ENCODE measurements around the gene FOXM1.

The FOXM1 gene

DNA sequence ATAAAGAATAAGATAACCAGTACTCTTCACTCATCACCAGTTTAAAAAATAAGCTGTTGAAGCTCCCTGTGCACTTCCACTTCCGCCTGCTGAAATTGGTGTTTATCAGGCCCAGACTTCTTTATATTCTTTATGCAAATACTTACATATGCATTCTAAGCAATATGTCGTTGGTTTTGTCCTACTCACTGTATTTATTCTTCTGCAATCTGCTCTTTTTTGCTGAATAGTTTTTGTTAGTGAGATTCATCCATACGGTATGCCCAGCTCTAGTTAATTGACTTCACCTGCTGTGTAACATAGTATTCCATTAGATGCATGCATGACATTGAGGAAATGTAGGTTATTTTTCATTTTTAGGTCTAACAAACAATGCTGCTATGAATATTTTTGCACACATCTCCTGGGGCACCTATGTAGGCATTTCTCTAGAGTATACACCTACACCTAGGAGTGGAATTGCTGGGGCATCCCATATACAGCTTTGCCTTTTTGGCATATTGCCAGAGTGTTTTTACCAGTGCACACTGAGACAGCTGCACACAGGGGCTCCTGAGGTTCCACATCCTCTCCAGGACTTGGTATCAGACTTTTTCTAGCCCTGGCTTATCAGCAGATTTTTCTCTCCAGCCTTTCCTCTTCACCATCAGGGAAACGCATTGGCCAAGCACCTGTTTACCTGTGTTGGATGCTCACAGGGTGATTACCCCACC lies 41.1 kb downstream of the FOXM1 start:
- no peak for DNase-seq

DNA sequence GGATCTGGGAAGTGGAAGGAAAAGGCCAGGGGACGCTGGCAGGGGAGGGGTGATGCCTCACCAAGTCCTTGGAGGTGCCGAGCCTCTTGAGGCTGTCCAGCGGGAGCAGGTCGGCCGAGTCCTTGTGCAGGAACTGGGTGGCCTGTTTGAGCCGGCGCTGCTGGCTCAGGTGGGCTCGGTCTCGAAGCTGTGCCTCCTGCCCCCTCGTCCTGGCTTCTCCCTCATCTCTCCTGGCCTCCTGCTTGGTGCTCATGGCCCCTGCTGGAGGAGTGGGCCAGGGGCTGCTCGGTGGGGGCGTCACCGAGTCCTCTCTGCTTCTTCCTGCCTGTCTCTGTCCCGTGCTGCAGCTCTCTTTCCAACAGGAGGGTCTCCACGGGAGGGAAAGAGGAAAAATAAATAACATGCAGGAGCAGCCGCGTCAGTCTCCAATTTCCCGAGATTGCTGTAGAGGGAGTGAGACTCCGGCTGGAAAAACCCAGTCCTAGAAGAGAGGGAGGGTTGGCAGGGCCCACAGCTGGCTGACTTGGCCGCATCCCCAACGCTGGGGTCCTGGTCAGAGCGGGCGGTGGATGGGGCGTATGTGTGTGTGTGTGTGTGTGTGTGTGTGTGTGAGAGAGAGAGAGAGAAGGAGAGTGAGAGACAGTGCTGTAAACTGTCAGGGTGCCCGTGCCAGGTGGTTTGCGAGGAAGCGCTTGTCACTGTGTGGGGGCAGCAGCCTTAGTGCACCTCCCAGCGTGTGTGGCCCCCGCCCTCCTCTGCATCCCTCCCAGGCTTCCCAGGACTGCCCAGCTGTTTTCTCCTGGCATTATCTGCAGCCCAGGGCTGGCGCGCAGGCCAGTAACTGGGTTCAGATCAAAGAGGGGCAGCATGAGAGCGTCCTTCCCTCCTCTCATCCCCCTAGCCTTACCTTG lies 42.1 kb downstream of the FOXM1 start, which contains the start of gene NRIP2:
Gene NRIP2, minus strand, starts transcription at position 455 of the 911 bp plus-strand sequence. Its CDS starts 52 bp downstream, at position 403.
- DNase-seq: peak; percentile 23

DNA sequence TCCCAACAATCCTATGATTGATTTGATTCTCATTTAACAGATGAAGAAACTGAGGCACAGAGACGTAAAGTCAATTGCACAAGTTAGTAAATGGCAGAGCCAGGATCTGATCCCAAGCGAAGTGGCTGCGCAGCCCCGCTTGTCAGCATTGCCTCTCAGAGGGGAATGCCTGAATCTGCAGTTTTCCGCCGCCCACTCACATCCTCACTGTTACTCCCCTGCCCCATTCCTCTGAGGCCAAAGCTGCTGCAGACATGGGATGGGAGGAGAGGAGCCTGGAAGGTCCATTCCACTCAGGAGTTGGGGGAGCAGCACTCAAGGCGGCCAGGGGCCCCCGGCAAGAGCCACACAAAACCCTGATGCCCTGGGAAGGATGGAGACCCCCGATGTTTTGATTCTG lies 43.2 kb downstream of the FOXM1 start:
- no peak for DNase-seq

DNA sequence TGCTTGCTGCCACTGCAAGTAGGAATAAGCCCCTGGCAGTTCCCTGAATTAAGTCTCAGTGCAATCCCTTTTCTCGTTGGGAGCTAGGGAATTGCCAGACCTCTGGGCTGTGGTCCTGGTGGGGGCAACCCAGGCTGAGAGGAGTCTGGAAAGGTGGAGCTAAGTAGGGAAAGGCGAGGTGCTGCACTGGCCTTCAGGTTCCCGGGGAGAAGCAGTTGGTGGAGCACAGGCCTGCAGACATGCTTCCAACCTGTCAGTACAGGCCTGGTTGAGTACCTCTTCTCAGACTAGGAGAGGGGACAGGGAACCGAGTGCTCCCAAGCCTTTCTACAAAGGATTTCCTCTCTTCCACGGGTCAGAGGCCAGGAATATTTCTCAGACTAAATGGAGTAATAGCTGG lies 43.6 kb downstream of the FOXM1 start:
- no peak for DNase-seq

DNA sequence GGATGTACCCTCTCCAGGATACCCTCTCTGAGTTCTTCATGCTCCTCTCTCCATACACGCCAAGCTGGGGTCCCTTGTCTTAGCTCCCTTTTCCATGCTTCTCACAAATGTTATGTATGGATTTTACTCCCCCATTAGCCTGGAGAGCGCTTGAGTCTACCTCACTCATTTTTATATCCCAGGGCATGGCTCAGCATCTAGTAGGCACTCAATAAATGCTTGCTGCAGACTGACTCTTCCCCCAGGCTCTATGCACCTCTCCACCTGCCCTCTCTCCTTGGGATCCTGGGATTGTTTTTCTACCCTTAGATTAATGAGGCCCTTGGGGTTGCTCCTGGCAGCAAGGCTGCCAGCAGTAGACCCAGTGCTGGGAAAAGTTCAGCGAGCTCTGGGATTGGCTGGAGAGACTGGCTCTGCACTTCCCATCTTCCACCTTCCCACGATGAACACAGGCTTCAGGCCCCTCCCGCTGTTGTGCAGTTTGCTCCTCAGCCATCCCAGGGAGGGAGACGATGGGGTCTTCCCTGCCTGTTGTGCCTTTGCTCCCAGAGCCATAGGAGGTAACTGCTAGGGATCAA lies 44.3 kb downstream of the FOXM1 start:
- no peak for DNase-seq

DNA sequence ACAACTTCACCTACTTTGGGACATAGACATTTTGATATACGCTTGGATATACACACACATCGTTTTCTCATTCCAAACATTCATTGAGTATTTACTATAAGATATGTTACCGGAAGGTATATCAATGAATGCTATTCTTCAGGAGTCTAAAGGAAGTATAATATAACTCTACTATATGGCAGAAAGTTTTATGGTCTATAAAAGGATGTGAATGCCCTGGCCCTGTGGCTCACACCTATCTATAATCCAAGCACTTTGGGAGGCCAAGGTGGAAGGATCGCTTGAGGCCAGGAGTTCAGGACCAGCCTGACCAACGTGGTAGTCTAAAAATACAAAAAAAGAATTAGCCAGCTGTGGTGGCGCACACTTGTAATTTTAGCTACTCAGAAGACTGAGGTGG lies 47.7 kb downstream of the FOXM1 start:
- DNase-seq: no peak

DNA sequence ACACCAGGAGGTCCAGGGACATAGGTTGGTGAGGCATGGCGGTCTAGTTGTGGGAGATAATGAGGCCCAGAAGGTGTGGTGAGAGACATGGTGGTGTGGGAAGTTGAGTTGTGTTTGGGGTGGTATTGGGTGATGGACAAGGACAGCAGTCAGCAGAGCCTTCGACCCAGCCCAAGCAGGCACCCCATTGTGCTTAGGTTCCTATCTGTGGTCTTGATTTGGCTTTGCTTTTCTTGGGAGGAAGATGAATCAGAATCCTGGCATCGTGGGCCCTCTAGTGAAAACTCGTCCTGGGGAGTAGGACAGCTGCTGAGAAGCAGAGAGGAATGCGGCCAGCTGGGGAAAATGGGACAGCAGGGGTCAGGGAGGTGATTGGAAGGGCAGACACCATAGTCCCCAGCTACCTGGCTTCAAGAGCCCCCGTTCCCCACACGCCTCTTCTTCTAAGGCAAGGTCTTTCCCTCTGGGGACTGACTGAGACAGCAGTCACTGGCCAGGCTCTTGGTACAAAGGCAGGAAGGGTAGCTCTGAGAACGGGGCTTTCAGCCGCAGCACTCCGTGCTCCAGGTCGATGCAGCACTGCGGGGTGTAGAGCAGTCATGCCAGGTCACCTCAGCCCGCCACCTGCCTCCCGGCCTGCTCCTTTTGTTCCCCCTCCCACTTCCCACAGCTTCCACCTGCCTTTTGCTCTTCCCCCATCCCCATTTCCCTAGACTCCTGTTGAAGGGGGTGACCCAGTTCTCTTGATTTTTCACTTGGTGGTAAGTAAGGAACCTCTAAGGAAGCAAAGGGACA lies 50.1 kb downstream of the FOXM1 start:
- no peak for DNase-seq

DNA sequence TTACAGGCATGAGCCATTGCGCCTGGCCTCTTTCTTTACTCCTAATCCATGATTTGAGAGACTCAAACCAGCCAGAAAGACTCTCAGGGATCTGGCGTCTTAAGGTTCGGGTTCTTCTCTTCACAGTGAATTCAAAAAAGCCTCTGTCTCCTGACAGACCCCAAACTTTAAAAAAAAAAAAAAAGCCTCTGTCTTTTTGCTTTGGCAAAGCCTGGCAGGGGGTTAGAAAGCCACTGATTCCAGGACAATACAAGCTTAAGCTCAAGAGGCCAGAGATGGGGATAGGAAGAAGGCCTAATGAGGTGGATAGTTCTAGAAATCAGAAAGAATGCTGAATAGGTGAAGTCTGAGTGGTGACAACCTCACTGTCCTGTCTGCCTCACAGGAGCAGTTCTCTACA lies 50.9 kb downstream of the FOXM1 start:
- no peak for DNase-seq

DNA sequence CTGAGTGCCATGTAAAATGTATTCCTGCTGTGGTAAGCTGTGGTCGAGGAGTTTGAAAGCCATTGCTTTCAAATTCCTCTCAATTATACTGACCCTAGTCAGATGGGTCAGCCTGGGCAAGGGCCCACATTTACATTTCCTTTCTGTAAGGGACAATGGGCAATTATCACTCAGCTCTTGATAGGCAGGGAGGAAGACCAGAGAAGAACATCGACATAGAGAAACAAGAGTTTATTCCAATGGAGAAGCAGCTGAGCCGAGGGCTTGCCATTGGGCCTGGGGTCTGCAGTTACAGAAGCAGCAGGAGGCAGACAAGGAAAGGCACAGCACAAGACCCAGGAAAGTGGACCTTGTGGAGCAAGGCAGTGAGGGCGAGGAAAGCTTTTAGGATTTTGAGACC lies 51.8 kb downstream of the FOXM1 start:
- DNase-seq: no peak

DNA sequence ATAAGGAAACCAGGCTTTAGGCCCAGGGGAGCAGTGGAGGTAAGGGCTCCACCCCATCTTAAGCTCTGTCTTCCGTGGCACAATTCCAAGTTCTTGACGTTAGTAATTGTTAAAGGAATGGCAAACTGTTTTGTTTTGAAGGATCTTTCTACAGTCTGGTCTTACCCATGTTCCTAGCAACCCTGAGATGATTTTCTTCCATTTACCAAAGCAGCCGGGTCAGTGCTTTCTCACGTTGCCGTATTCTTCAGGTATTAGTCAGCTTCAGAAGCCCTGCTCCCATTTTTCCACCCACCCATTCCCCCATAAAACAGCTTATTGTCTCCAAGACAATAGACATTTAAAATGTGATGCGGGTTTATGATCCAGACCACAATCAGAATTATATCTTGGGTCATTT lies 52.4 kb downstream of the FOXM1 start:
- no peak for DNase-seq

DNA sequence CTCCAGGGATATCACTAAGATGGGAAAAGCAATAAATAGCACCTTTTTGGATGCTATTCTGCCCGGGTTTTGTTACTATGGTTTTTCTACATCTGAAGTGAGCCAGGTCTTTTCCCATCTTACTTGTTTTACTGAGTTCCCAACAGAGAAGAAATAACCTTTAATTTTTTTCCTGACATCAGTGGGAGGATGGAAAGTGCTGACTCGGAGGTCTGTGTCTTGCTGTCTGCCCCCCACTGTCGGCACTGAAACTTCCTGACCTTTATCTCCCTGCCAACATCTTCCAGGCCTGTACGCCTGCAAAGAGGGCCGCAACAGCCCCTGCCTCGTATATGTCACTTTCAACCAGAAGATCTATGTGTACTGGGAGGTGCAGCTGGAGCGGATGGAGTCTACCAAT lies 53.5 kb downstream of the FOXM1 start:
- no peak for DNase-seq

DNA sequence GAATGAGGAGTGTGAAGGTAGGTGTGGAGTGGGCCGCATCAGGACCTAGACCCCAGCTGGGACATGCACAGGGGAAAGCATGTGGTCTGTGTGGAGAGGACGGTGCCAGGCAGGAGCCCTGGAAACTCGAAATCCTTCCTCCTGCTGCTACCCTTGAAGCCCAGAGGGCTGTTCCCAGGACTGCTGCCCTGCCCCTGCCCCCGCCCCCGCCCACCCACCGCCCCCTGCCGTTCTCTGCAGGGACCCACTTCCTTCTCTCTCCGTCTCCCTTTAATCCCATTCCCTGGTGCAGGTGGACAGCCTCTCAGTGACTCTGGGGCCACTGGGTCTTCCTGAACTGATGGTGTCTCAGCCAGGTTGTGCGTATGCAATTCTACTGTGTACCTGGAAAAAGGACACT lies 56.5 kb downstream of the FOXM1 start:
- DNase-seq: no peak

DNA sequence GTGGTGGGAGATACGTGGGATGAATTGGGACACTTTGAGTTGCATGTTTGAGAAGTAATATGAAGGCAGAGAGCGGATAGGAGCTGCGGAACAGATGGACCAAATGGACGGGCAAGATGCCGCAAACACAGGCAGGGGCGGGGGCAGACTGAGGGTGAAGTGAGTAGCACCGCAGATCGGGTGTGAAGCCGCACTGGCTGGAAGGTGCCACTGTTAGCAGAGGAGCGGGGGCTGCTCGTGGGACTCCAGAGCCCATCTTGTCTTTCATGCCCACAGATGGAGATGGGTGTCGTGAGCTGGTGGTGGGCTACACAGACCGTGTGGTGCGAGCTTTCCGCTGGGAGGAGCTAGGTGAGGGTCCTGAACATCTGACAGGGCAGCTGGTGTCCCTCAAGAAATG lies 57.2 kb downstream of the FOXM1 start:
- DNase-seq: no peak

DNA sequence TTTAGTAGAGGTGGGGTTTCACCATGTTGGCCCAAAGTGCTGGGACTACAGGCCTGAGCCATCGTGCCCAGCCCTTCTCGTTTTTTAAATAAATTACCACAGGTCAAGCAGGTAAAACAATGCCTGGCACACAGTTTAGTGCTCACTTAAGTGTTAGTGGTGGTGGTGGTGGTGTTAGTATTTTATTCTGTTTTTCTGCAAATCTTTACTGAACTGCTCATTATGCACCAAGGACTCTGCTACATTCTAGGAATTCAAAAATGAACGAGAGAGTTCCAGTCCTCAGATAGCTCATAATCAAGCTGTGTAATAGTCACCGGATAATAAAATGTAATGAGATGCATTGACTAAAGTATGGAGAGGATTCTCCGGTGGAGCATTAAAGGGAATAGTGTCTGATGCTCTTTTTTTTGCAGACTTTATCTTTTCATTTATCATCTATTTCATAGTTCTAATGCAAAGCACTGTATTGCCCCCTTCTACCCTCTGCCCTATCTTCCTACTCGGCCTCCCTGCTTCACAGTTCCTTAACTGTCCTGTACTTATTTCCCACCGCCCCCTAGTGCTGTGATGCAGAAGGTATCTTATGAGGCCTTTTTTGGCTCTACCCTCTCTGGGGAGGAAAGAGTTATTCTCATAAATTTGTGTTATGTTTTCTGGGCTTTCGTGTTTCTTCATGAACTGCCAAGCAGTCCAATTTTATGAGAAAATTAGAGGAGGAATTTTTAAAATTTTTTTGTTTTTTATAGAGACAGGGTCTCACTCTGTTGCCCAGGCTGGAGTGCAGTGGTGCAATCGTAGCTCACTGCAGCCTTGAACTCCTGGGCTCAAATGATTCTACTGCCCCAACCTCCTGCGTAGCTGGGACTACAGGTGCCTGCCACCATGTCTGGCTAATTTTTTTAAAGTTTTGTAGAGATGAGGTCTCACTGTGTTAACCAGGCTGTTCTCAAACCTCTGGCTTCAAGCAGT lies 63.5 kb downstream of the FOXM1 start:
- peak; percentile 54 for DNase-seq

DNA sequence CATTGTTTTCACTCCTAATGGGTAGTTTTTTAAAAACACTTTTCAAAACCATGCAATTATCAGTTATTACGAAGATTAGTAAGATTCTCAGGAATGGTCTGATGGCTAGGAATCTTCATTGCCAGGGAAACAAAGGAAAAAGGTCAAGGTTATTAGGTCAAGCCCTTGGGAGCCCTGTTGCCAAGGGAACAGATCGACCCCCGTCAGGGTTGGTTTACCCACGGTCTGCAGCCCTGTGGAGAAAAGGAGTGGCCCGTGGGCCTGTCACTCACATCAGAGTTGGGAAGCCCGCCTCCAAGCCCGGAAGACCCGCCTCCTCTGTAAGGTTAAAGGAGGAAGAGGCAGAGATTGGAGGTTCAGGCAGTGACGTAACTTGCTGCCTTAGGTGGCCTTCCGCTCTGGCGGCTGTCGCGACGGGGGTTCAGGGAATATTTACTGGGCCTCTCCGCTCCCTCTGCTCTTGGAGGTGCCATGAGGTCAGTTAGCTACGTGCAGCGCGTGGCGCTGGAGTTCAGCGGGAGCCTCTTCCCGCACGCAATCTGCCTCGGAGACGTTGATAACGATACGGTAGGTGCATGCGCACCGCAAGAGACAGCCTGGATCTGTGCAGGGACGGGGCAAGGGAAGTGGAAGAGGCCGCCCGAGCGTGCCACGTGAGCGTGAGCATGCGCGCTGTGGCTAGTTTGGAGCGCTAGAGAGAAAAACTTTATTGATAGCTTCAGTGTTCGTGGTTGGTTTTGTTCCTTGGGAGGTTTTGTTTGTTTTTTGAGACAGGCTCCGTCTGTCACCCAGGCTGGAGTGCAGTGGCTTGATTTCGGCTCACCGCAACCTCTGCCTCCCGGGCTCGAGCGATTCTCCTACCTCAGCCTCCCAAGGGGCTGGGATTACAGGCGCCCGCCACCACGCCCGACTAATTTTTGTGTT lies 64.4 kb downstream of the FOXM1 start, which contains the start of gene ITFG2:
Gene ITFG2, plus strand, starts transcription at position 379 of the 924 bp plus-strand sequence. Its CDS starts 93 bp downstream, at position 472.
- DNase-seq: peak; percentile 99

DNA sequence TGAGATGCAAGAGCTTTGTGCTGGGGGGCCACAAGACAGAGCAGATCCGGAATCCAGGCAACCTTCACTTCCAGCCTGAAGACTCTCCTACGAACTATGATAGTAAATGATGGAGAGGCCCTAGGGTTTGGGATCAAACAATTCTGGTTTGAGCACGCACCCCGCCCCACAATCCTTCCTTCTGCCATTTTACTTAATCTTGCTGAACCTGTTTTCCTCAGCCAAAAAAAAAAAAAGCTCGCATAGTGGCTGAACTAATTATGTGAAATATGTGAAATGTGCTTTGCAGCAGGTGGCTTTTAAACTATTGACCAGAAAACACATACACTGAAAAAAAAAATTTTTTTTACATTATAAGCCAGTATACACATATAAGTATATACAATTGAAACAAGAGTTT lies 65.2 kb downstream of the FOXM1 start:
- DNase-seq: no peak
